SK-N-MC (cell line): ENCODE data around the gene UBXN6.

Source experiments
- EZH2 ChIP-seq: fragments of 200-600 bp; sonication (generic); IDR thresholded peaks from one replicate; pipeline ENCODE4 v1.6.1; 2017; ENCODE audit warnings: antibody characterized with exemption
- POLR2AphosphoS5 ChIP-seq: IDR thresholded peaks from 2 replicates; pipeline ENCODE4 v1.6.1; 2012; ENCODE audit warnings: mild to moderate bottlenecking, low read depth, low read length, borderline replicate concordance

DNA sequence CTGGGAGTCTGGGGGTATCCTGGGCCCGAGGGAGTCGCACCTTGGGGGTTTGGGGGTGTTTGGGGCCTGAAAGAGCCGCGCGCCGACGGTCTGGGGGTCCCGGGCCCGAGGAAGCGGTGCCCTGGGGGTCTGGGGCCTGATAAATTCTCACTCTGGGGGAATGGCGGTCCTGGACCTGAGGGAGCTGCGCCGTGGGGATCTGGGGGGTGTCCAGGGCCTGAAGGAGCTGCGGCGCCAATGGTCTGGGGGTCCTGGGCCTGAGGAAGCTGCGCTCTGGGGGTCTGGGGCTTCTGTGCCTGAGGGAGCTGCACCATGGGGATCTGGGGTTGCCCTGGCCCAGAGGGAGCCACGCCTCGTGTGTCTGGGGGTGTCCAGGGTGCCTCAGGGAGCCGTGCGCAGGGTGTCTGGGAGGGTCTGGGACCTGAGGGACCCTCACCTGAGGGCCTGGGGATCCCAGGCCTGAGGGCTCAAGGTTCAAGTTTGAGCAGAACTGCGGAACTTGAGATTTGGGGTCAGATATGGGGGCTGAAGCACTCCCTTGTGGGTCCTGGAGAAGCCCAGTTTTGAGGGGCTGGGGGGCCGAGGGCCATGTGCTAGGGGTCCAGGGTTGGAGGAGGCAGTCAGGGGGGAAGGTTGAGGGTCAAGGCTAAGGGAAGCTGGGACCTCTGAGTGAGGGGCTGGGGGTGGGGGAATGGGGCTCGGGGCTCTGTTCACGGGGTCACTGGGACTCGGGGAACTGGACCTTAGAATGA lies 15.6 kb upstream of the UBXN6 start:
- TF ChIP-seq EZH2 = no peak
- no peak for TF ChIP-seq POLR2AphosphoS5
